IMR-90 (cell line): Measurements from ENCODE around the gene MSI1. TPM values are rescaled to one million over a fixed set of nuclear protein-coding genes. Genes with fewer than 3 reads are reported as not detected.

Experiments used
- ATAC-seq: fragments of 200-7000 bp; cut with Tn5 transposase; 2 replicates; pipeline ENCODE4 v1.9.1; 2020; ENCODE audit warnings: low read depth, mild to moderate bottlenecking, moderate library complexity
- BruUV-seq: library from RNA; stranded (reverse); fragments of 400-500 nt; replicated peaks from 2 replicates; lab custom pipeline; 2021; lab: Mats Ljungman, UMichigan
- CTCF ChIA-PET: fragments of 300-600 bp; formaldehyde crosslinking; extraction: SDS; loops from one replicate; lab custom pipeline; 2021; ENCODE audit warnings: antibody characterized with exemption; lab: Yijun Ruan, JAX
- POLR2A ChIA-PET: fragments of 300-600 bp; sonication (Branson Sonifier 250); formaldehyde crosslinking; loops from one replicate; lab custom pipeline; 2022; ENCODE audit warnings: antibody characterized with exemption; ENCODE audit not compliant: unreplicated experiment; lab: Charles Lee
- DNase-seq: peaks from one replicate; pipeline ENCODE4 v3.0.0; 2013
- H2AFZ ChIP-seq: replicated peaks from 2 replicates; pipeline ENCODE3; 2013; ENCODE audit warnings: low read length, mild to moderate bottlenecking; ENCODE audit not compliant: poor library complexity
- H2AK5ac ChIP-seq: 2 replicates; pipeline ENCODE4 v1.6.1; 2013; ENCODE audit warnings: low read depth, low read length, inconsistent platforms
- H2AK9ac ChIP-seq: replicated peaks from 2 replicates; pipeline ENCODE3; 2013; ENCODE audit warnings: mild to moderate bottlenecking, low read depth, low read length, moderate library complexity; ENCODE audit not compliant: poor library complexity
- H2BK120ac ChIP-seq: 2 replicates; pipeline ENCODE4 v1.6.1; 2013; ENCODE audit warnings: low read depth, low read length, inconsistent platforms
- H2BK15ac ChIP-seq: 3 replicates; pipeline ENCODE4 v1.6.1; 2013; ENCODE audit warnings: low read depth, low read length, inconsistent platforms
- H2BK20ac ChIP-seq: 2 replicates; pipeline ENCODE4 v1.6.1; 2013; ENCODE audit warnings: low read depth, mild to moderate bottlenecking, inconsistent platforms, low read length, moderate library complexity
- H2BK5ac ChIP-seq: 2 replicates; pipeline ENCODE4 v1.6.1; 2013; ENCODE audit warnings: mild to moderate bottlenecking, low read depth, low read length, inconsistent platforms; ENCODE audit not compliant: poor library complexity, severe bottlenecking
- H3K14ac ChIP-seq: replicated peaks from 2 replicates; pipeline ENCODE4 v1.6.1; 2013; ENCODE audit warnings: low read depth, low read length, inconsistent platforms
- H3K18ac ChIP-seq: 2 replicates; pipeline ENCODE4 v1.6.1; 2013; ENCODE audit warnings: low read depth, low read length, control low read depth
- H3K23ac ChIP-seq: 2 replicates; pipeline ENCODE4 v1.6.1; 2013; ENCODE audit warnings: low read depth, low read length, inconsistent platforms
- H3K27ac ChIP-seq: 2 replicates; pipeline ENCODE4 v1.5.1; 2013; ENCODE audit warnings: mild to moderate bottlenecking, control low read depth, low read length; ENCODE audit not compliant: insufficient read depth
- H3K27me3 ChIP-seq: 2 replicates; pipeline ENCODE4 v1.6.1; 2013; ENCODE audit warnings: low read length; ENCODE audit not compliant: control insufficient read depth, insufficient read depth
- H3K36me3 ChIP-seq: 2 replicates; pipeline ENCODE4 v1.6.1; 2013; ENCODE audit warnings: low read length, mixed read lengths; ENCODE audit not compliant: control insufficient read depth, insufficient read depth
- H3K4ac ChIP-seq: 2 replicates; pipeline ENCODE4 v1.6.1; 2013; ENCODE audit warnings: low read depth, low read length, inconsistent platforms
- H3K4me1 ChIP-seq: 2 replicates; pipeline ENCODE4 v1.6.1; 2013; ENCODE audit warnings: low read length, mixed read lengths; ENCODE audit not compliant: control insufficient read depth, insufficient read depth
- H3K4me2 ChIP-seq: 2 replicates; pipeline ENCODE4 v1.6.1; 2013; ENCODE audit warnings: low read depth, mild to moderate bottlenecking, control low read depth, low read length, moderate library complexity
- H3K4me3 ChIP-seq: 2 replicates; pipeline ENCODE4 v1.5.1; 2013; ENCODE audit warnings: low read depth, mild to moderate bottlenecking, control low read depth, low read length, moderate library complexity; ENCODE audit not compliant: insufficient read depth
- H3K56ac ChIP-seq: 2 replicates; pipeline ENCODE4 v1.6.1; 2013; ENCODE audit warnings: low read length, inconsistent platforms; ENCODE audit not compliant: insufficient read depth; ENCODE audit errors: extremely low read depth
- H3K79me1 ChIP-seq, 2 experiments: 2 replicates each; pipeline ENCODE4 v1.6.1; 2013; ENCODE audit warnings: low read length in 2 of 2, inconsistent platforms in 1 of 2, low read depth in 1 of 2
- H3K9ac ChIP-seq: 2 replicates; pipeline ENCODE4 v1.6.1; 2013; ENCODE audit warnings: low read depth, low read length, control low read depth
- H3K9me1 ChIP-seq: 2 replicates; pipeline ENCODE4 v1.6.1; 2013; ENCODE audit warnings: low read length, inconsistent platforms; ENCODE audit not compliant: insufficient read depth
- H3K9me3 ChIP-seq: 2 replicates; pipeline ENCODE4 v1.6.1; 2013; ENCODE audit warnings: low read length; ENCODE audit not compliant: control insufficient read depth, insufficient read depth
- H4K20me1 ChIP-seq: 2 replicates; pipeline ENCODE4 v1.6.1; 2013; ENCODE audit warnings: low read length, inconsistent platforms; ENCODE audit not compliant: insufficient read depth
- H4K5ac ChIP-seq: 2 replicates; pipeline ENCODE4 v1.6.1; 2013; ENCODE audit warnings: mild to moderate bottlenecking, low read depth, low read length, control low read depth
- H4K8ac ChIP-seq, 2 experiments: 2 replicates each; pipeline ENCODE4 v1.6.1; 2013; ENCODE audit warnings: low read depth in 2 of 2, low read length in 2 of 2, control low read depth in 1 of 2, inconsistent platforms in 1 of 2
- H4K91ac ChIP-seq: 2 replicates; pipeline ENCODE4 v1.6.1; 2013; ENCODE audit warnings: low read depth, low read length, inconsistent platforms; ENCODE audit not compliant: insufficient read depth
- BHLHE40 ChIP-seq: fragments of 150-350 bp; IDR thresholded peaks from 2 replicates; pipeline ENCODE4 v1.6.1; 2016; ENCODE audit warnings: mild to moderate bottlenecking, low read depth, low read length
- CEBPB ChIP-seq: IDR thresholded peaks from 2 replicates; pipeline ENCODE4 v1.6.1; 2012; ENCODE audit warnings: low read depth, low read length, improper control_type of control experiment
- CHD1 ChIP-seq: IDR thresholded peaks from 2 replicates; pipeline ENCODE4 v1.6.1; 2012; ENCODE audit warnings: low read depth, low read length, improper control_type of control experiment
- FOS ChIP-seq: fragments of 150-350 bp; IDR thresholded peaks from 2 replicates; pipeline ENCODE4 v1.6.1; 2016; ENCODE audit warnings: low read depth, low read length
- MAFK ChIP-seq: IDR thresholded peaks from 2 replicates; pipeline ENCODE4 v1.6.1; 2012; ENCODE audit warnings: low read depth, low read length, improper control_type of control experiment
- MAZ ChIP-seq: IDR thresholded peaks from 2 replicates; pipeline ENCODE4 v1.6.1; 2012; ENCODE audit warnings: low read depth, mild to moderate bottlenecking, low read length, improper control_type of control experiment, moderate library complexity, borderline replicate concordance
- MXI1 ChIP-seq: IDR thresholded peaks from 2 replicates; pipeline ENCODE4 v1.6.1; 2012; ENCODE audit warnings: low read depth, mild to moderate bottlenecking, low read length, moderate library complexity, borderline replicate concordance
- NFE2L2 ChIP-seq: fragments of 150-350 bp; IDR thresholded peaks from 2 replicates; pipeline ENCODE4 v1.6.1; 2016; ENCODE audit warnings: low read depth, mild to moderate bottlenecking, low read length
- POLR2A ChIP-seq: IDR thresholded peaks from 2 replicates; pipeline ENCODE4 v1.6.1; 2012; ENCODE audit warnings: mild to moderate bottlenecking, low read depth, low read length
- RAD21 ChIP-seq: IDR thresholded peaks from 2 replicates; pipeline ENCODE4 v1.6.1; 2012; ENCODE audit warnings: low read length, improper control_type of control experiment
- RCOR1 ChIP-seq: IDR thresholded peaks from 2 replicates; pipeline ENCODE4 v1.6.1; 2012; ENCODE audit warnings: mild to moderate bottlenecking, low read length, improper control_type of control experiment; ENCODE audit not compliant: insufficient replicate concordance
- RFX5 ChIP-seq: IDR thresholded peaks from 2 replicates; pipeline ENCODE4 v1.8.0; 2012; ENCODE audit warnings: low read depth, mild to moderate bottlenecking, low read length, moderate library complexity
- SMC3 ChIP-seq: fragments of 150-350 bp; IDR thresholded peaks from 2 replicates; pipeline ENCODE4 v1.6.1; 2016; ENCODE audit warnings: low read depth, mild to moderate bottlenecking, antibody characterized with exemption, low read length, moderate library complexity
- WGBS, 2 experiments: methylation state at CpG; one replicate each; pipeline versions ENCODE4 v1.1.5 to v1.1.7; 2013; ENCODE audit warnings: missing lambda C conversion rate in 2 of 2; ENCODE audit not compliant: insufficient read length in 1 of 2; ENCODE audit errors: extremely low coverage in 2 of 2; 5-methylcytosine and 5-hydroxymethylcytosine counted together
- dilution Hi-C: fragments of 300-500 bp; cut with HindIII; formaldehyde crosslinking; loops from one replicate; pipeline ENCODE4 v1.14.3; 2018; ENCODE audit warnings: low sequenced_read_pairs; ENCODE audit not compliant: unreplicated experiment
- in situ Hi-C: fragments of 300-500 bp; cut with MboI; formaldehyde crosslinking; loops from 3 replicates; pipeline ENCODE4 v1.14.3; 2019; ENCODE audit warnings: low sequenced_read_pairs, inconsistent platforms, mixed read lengths
- intact Hi-C: fragments of 100-400 bp; cut with micrococcal nuclease; formaldehyde crosslinking; loops from 2 replicates; pipeline ENCODE4 v1.10.0; 2022
- polyA plus RNA-seq, 3 experiments: library from polyadenylated mRNA; depleted of rRNA; stranded (reverse); fragments of >200 nt; gene quantifications; 2 replicates each; pipeline ENCODE4 v1.2.3, GENCODE V29; 2012; ENCODE audit warnings: low replicate concordance in 1 of 3
- total RNA-seq: library from RNA; depleted of rRNA; stranded (reverse); fragments of >200 nt; gene quantifications from 2 replicates; pipeline ENCODE4 v1.2.3, GENCODE V29; 2012
- TF ChIP-seq, protein P1 (sequence below): fragments of 150-350 bp; IDR thresholded peaks from 2 replicates; pipeline ENCODE4 v1.6.1; 2016; ENCODE audit warnings: low read depth, mild to moderate bottlenecking, low read length, moderate library complexity, borderline replicate concordance
- TF ChIP-seq, protein P2 (sequence below): fragments of 150-350 bp; IDR thresholded peaks from 2 replicates; pipeline ENCODE4 v1.6.1; 2017; ENCODE audit warnings: mild to moderate bottlenecking, antibody characterized with exemption, low read length, low read depth
- TF ChIP-seq, protein P3 (sequence below): conservative IDR thresholded peaks from 2 replicates; pipeline ENCODE4 v1.5.1; 2012; ENCODE audit warnings: mild to moderate bottlenecking, low read depth, low read length, improper control_type of control experiment

Gene MSI1
- total and polyA plus RNA-seq, 2 of the 4 experiments (the other 2 are of a cell fraction), result not detected

DNA sequence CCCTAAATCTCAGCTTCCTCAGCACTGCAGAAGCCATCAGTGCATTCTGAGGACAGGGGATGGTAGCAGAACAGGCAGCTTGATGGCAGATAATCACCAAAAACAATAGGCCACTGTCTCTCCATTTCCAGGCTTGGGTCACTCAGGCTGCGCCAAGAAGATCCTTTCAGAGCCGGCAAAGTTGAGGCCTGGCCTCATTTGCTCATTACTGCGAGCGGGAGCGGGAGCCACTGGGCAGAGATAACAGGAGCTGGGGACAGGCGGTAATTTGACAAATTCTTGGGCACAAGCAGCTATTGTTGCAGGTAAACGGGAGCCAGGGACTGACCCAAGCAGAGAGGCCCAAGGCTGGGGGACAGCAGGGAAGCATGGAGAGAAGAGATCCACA is 2.1 kb downstream of the MSI1 start:
- Histone ChIP-seq H3K79me1 (no peaks in the 10 kb centered on the region), H3K4me2 (no peak overlapping the region), H2AK5ac (no peak overlapping the region), H4K8ac (no peak overlapping the region), H3K4me3 (no peak overlapping the region), H4K91ac (no peak overlapping the region), H3K18ac (no peak overlapping the region), H3K36me3 (no peaks in the 10 kb centered on the region), H2BK120ac (no peak overlapping the region), H4K20me1 (no peaks in the 10 kb centered on the region), H3K14ac (no peak overlapping the region), H2BK15ac (no peak overlapping the region), H3K9ac (no peak overlapping the region), H2AFZ (no peak overlapping the region), H3K4me1 (no peaks in the 10 kb centered on the region), H4K5ac (no peak overlapping the region), H3K27me3 (peaks cover 90% of the 10 kb centered on the region), H3K56ac (no peak overlapping the region), H2BK20ac (no peak overlapping the region), H3K9me1 (no peaks in the 10 kb centered on the region), H3K4ac (no peak overlapping the region), H3K23ac (no peak overlapping the region), H2BK5ac (no peak overlapping the region), H3K27ac (no peak overlapping the region), H3K9me3 (no peaks in the 10 kb centered on the region), H2AK9ac (no peak overlapping the region)
- in situ Hi-C loops (no loop called here), dilution Hi-C loops (no loop called here), intact Hi-C loops (no loop called here)
- DNase-seq, result no peak
- 95% methylated on average over 4 of the region's 7 CpGs; no CpG with 5 or more reads in 1 of the 2 experiments for WGBS, 2 experiments
- ChIA-PET CTCF (interaction anchor here (0.7 kb wide), 1 partner anchor 10 kb away, joined by 3 read pairs; no protein-coding TSS in a partner anchor), POLR2A (interaction anchor here (0.6 kb wide), 1 partner anchor 138 kb away, joined by 3 read pairs; no protein-coding TSS in a partner anchor)
- ATAC-seq, result no peak
- no TSS peak for BruUV-seq
- TF ChIP-seq MXI1, result no peak
- no peak for TF ChIP-seq FOS
- TF ChIP-seq RFX5, result no peak
- TF ChIP-seq, protein P1, sequence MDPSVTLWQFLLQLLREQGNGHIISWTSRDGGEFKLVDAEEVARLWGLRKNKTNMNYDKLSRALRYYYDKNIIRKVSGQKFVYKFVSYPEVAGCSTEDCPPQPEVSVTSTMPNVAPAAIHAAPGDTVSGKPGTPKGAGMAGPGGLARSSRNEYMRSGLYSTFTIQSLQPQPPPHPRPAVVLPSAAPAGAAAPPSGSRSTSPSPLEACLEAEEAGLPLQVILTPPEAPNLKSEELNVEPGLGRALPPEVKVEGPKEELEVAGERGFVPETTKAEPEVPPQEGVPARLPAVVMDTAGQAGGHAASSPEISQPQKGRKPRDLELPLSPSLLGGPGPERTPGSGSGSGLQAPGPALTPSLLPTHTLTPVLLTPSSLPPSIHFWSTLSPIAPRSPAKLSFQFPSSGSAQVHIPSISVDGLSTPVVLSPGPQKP, result no peak
- TF ChIP-seq POLR2A, result no peak
- TF ChIP-seq RAD21, result no peak
- no peak for TF ChIP-seq CEBPB
- no peak for TF ChIP-seq MAZ
- no peak for TF ChIP-seq BHLHE40
- no peak for TF ChIP-seq RCOR1
- TF ChIP-seq, protein P2, sequence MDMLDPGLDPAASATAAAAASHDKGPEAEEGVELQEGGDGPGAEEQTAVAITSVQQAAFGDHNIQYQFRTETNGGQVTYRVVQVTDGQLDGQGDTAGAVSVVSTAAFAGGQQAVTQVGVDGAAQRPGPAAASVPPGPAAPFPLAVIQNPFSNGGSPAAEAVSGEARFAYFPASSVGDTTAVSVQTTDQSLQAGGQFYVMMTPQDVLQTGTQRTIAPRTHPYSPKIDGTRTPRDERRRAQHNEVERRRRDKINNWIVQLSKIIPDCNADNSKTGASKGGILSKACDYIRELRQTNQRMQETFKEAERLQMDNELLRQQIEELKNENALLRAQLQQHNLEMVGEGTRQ, result no peak
- no peak for TF ChIP-seq SMC3
- TF ChIP-seq, protein P3, sequence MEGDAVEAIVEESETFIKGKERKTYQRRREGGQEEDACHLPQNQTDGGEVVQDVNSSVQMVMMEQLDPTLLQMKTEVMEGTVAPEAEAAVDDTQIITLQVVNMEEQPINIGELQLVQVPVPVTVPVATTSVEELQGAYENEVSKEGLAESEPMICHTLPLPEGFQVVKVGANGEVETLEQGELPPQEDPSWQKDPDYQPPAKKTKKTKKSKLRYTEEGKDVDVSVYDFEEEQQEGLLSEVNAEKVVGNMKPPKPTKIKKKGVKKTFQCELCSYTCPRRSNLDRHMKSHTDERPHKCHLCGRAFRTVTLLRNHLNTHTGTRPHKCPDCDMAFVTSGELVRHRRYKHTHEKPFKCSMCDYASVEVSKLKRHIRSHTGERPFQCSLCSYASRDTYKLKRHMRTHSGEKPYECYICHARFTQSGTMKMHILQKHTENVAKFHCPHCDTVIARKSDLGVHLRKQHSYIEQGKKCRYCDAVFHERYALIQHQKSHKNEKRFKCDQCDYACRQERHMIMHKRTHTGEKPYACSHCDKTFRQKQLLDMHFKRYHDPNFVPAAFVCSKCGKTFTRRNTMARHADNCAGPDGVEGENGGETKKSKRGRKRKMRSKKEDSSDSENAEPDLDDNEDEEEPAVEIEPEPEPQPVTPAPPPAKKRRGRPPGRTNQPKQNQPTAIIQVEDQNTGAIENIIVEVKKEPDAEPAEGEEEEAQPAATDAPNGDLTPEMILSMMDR, result no peak
- TF ChIP-seq CHD1, result no peak
- no peak for TF ChIP-seq NFE2L2
- no peak for TF ChIP-seq MAFK
